ENCODE measurements around the gene DYNC1LI2. TPM values are rescaled to one million over a fixed set of nuclear protein-coding genes. Genes with fewer than 3 reads are reported as not detected.
"Not testable (repeated sequence)": the region's sequence is repeated elsewhere in the genome, so short reads cannot be mapped to it uniquely, and the experiment has no call there.

Gene DYNC1LI2
- 79.5 and 92.4 TPM in 2 replicates for total RNA-seq (2014; rRNA removed; shearing (Covaris generic))

DNA sequence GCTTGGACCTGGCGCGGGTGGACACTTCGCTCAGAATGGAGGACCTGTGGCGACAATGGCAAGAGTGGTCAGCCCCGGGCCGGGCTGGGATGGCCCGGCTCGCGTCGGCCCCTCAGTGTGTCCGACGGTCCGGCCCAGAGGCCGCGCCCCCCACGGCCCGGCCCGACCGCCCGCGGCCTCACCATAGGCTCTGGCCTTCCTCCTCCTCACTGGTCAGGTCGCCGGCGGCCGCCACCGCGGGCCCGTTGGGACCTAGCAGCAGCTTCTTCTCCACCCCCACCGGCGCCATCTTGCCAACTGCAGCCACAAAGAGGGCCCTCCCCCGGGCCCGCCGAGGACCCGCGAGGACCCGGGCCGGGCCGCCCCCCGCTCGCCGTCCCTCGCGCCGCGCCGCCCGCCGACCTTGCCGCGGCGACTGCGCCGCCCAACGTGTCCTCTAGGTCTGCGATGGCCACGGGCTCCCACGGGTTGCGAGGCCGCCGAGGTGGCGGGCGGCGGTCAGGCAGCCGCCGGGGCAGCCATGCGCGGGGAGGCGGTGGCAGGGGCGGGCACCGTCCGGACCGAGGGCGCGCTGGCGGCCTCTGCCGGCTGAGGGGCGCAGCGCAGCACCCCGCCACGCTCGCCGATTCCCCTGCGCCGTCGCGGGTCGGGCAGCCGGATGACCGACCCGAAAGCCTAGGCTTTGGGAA is at the start of gene DYNC1LI2:
TSS of gene DYNC1LI2 (minus strand) at position 307 of the 689 bp plus-strand sequence. CDS start at position 289, 18 bp downstream.
- peak; percentile 63 for DNase-seq (ENCODE audit: low read depth)

DNA sequence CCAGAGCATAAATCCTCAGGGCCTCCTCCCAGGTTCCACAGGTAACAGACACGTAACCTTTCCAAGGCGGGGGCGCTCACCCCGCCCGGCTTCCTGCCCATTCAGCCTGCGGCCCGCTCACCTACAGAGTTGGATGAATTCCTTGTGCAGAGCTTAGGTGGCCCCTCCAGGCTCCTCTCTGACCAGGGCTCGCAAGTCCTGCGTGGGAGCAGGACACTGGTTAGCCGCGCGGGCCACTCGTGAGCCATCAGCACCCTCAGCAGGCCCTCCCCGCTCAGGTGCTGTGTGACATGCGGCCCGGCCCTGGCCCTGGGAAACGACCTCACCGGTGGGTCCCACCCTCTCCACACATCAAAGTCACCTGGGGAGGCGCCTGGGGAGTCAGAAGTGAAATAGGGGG is 49.4 kb upstream of the DYNC1LI2 start:
- no peak for DNase-seq (ENCODE audit: low read depth)

DNA sequence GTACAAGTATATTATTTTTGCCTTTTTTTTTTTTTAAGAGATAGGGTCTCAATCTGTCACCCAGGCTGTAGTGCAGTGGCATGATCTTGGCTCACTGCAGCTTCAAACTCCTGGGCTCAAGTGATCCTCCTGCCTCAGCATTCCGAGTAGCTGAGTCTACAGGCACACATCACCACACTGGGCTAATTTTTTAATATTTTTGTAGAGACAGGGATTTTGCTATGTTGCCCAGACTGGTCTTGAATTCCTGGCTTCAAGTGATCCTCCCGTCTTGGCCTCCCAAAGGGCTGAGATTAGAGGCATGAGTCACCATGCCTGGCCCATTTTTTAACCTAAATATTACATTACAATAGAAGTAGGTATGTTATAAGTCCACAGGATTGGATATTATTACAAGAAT is 46.8 kb upstream of the DYNC1LI2 start:
- DNase-seq (ENCODE audit: low read depth) = peak; percentile 21

DNA sequence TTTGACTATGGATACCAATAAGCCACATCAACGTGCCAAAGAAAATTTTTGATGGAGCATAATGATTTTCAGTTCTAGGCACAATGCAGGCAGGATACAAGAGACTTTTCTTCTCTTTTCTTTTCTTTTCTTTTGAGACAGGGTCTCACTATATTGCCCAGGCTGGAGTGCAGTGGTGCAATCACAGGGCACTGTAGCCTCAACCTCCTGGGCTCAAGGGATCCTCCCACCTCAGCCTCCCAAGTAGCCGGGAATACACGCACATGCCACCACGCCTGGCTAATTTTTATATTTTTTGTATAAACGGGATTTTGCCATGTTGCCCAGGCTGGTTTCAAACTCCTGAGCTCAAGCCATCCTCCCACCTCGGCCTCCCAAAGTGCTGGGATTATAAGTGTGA is 42.6 kb upstream of the DYNC1LI2 start:
- DNase-seq (ENCODE audit: low read depth) = not testable (repeated sequence)

DNA sequence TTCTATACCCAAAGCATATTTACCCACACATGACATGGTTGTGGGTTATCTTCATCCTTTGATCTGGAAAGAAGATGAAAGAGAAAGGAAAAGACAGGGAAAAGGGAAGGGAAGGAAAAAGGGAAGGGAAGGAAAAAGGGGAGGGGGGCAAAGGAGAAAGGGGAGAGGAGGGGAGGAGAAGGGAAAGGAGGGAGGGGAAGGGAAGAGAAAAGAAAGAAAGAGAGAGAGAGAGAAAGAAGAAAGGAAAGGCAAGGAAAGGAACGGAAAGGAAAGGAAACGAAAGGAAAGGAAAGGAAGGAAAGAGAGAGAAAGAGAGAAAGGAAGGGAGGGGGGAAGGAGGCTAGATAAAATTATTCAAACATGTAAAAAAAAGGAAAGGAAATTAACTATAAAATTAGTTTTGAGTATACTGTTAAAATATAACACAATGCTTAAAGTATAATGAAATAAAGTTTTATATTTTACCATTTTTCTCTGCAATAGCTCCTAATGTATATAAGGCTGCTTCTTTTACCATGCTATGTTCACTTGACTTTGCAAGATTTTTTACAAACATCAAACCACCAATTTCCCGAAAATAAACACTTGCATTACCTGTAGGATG is 38.8 kb upstream of the DYNC1LI2 start:
- no peak for DNase-seq (ENCODE audit: low read depth)

DNA sequence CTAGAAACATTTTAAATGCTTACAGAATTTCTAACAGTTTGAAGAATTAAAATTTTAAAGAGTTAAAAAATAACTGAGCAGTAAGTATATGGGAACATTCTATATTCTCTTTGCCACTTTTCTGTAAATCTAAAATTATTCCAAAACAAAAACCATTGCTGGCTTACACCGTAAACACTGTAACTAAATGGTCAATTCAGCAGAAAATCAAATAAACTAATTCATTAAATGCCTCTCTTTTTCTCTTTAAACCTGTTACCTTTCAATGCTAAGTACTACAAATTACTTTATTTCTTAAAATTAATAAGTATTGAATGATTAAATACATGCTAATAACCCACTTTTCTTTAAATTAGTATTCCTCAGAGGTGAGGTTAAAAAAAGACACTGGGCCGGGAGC is 36.0 kb upstream of the DYNC1LI2 start:
- DNase-seq (ENCODE audit: low read depth) = no peak

DNA sequence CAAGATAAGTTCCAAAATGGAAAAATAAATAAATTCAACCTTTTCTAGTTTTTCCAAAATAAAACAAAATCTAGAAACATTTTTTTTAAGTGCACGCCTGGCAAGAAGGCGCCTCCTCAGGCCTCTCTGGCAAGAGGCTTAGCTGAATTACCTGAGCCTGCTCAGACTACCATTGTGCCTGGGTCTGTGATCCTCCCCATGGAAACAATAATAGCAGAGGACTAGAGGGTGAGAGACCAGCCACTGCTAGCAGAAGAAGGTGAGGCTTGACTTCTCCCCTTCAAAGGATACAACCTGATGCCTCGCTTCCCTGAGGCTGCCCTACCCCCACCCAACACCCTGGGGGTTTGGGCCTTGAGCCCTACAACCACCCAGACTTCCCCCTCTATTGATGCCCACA is 35.1 kb upstream of the DYNC1LI2 start:
- no peak for DNase-seq (ENCODE audit: low read depth)

DNA sequence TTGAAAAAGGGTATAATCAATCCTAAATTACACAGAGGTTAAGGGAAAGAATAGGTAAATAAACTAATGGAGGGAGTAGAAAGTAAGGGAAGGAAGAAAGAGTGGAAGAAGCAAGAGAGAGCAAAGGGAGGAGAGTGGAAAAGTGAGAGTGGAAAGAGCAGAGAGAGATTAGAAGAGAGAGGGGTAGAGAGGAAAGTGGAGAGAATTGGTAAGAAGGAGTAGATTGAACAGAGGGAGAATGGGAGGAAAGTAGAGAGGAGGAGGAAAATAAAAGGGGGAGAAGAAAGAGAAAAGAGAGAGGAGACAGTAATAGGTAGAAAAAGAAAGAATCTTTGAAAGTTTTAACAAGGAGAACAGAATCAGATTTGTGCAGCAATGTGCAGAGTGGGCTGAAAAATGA is 25.0 kb upstream of the DYNC1LI2 start:
- no peak for DNase-seq (ENCODE audit: low read depth)

DNA sequence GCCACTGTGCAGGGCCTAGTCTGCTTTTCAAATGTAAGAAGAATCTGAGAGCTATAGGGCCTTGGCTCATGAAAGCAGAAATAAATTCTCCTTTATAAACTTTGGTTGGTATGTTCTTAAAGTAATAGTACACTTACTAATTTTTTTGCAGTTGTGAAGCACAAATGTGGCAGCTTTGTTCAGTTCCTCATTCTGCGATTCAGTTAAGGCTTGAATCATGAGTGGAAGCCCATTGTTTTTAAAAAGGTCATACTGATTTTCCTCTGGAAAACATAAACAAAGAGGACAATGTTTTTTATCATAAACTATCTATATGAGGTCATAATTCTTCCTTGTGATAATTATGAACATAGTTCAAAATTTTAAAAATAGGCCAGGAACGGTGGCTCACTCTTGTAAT is 23.6 kb upstream of the DYNC1LI2 start:
- no peak for DNase-seq (ENCODE audit: low read depth)

DNA sequence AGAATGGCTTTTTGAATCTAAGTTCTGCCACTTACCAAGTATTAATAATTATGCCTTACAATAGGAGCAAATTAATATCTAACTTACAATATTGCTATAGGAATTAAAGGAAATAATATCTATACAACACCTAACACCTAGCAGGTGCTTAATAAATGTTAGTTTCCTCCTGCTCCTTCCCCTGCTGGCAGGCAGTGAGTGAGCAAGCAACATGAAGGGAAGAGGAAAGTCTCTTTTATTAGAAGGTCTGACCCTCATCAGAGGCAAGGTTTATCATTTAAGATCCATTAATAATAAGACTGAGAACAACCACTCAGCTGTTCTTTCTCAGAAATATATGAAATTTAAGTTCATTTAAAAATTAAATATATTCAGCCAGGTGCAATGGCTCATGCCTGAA is 6.7 kb upstream of the DYNC1LI2 start:
- no peak for DNase-seq (ENCODE audit: low read depth)

DNA sequence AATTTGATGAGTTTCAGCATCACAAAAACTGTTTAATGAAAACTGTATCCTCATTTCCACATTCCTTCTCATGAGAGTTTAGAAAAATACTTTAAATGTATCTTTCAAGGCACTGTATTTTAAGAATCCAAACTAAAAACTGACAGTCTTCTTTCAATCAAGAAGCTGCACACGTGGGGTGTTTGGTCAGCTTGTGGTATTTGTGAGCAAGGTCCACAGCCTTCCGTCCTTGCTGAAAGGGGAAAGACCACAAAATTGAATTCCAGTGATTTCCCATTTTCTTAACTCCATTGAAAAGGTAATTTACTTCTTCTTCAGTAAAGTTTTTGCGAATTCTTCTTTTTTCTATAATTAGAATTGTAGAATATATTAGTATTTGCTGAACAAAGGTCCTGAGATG is 3.4 kb upstream of the DYNC1LI2 start:
- no peak for DNase-seq (ENCODE audit: low read depth)

DNA sequence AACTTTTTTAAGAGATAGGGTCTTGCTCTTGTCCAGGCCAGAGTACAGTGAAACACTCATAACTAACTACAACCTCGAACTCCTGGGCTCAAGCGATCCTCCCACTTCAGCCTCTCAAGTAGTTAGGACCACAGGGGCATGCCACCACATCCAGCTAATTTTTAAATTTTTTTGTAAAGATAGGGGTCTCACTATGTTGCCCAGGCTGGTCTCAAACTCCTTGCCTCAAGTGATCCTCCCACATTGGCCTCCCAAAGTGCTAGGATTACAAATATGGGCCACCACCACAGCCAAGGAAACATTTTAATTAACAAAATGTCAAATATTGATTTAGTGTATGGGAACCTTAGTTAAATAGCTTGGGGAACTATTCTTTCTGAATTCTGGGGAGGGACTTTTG is 2.8 kb upstream of the DYNC1LI2 start:
- no peak for DNase-seq (ENCODE audit: low read depth)

DNA sequence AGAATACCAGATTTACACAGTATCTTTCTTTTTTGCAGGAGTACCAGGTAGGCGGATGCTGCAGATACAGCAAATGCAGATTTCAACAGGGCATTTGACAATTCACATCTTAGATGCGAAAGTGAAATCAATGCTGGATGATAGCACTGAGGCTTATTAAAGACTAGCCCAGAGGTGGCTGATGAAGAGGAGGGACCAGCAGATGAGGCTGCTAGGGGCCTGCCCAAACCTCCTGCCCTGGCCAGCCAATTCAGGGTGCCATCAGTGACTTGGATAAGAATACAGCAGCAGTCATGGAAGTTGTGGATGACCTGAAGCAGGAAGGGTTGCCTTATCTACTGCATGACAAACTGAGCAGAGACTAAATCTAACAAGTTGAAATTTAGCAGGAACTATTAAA is 1.5 kb upstream of the DYNC1LI2 start:
- DNase-seq (ENCODE audit: low read depth) = no peak

DNA sequence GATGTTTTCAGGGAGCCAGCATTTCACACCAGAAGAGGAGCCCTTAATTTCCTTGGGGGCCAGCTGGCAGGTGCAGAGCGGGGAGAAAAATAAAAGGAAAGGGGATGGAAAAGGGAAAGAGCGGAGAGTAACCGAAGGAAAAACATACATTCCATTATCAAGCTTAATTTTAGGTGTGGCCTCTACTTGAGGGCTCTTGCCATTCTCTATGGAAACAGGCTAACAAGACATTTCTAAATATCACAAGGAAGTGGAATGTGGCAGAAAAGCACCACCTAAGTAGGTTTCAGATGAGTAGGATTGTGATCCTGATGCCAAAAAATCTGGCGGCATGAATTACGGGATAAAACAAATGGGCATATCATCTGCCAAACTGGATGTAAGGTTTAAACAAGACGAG is 970 bp upstream of the DYNC1LI2 start:
- no peak for DNase-seq (ENCODE audit: low read depth)

DNA sequence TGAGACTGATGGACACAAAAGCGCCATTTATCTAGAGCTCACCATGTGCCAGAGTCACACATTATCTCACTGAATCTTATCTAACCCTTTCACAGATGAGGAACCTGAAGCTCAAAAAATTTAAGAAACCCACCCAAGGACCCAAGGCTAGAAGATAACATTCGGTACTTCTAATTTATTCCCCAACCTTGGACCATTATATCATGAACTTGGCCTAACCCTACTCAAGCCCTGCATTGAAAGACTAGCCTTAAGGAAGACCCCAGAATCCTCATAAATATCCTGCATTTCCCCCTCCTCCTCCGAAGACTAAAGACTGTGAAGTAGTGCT is 548 bp upstream of the DYNC1LI2 start:
- no peak for DNase-seq (ENCODE audit: low read depth)

DNA sequence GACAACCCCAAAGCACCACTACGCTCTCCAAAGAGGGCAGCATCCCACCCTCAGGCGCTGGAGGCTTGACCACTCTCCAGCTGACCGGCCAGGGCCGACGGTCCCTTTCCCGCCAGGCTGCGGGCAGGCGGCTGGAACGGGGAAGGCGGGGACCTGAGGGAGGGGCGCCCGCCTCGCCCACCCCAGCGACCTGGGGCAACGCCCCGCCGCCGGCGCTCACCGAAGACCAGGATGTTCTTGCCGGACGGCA is 431 bp downstream of the DYNC1LI2 start:
- peak; percentile 29 for DNase-seq (ENCODE audit: low read depth)

DNA sequence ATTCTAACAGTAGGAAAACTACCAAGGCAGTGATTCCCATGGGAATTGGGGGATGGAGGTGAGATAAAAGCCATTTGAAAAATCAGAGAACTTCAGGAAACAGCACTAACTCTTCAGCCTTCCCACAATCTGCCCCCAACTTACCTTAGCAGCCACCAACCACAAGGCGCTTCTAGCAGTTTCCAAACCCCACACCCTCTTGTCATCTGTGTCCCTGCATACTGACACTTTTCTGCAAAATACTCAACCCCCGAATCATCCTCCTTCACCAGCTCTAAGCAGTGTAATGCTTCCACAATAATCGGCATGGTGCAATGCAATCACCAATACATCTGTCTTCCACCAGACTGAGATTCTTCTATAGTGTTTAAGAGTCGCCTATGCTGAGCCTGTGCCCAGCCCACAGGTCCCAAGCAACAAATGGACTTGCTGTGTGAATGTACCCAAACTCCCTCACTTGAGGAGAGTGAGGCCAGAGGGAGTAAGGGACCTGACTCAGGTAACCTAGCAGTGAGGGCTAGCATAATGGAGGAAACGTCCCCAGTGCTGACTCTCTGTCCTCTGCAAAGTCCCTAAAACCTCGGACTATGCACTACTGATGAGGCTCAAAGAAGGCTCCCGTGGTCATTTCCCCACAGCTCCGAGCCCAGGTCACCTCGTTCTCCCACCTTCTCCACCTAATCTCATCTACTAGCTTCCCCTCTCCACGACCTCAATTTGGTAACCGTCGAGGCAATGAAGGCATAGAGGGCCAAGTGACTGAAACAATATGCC is 943 bp downstream of the DYNC1LI2 start:
- no peak for DNase-seq (ENCODE audit: low read depth)

DNA sequence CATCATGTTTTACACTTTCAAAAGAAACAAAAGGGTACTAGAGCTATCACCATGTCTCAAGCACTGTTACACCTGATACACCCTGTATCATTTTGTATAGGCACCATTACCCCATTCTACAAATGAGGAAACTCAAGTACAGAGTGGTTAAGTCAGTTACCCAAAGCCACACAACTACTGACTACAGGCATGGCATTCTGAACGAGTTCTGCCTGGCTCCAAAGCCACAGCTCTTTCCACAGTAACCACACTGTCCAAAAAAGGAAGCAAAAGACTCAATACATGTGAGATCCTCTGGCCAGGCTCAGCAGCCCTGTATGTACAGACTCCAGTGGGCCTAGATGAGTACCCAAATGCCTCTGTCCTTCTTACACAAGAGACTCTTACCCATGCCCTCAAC is 4.7 kb downstream of the DYNC1LI2 start:
- peak; percentile 27 for DNase-seq (ENCODE audit: low read depth)

DNA sequence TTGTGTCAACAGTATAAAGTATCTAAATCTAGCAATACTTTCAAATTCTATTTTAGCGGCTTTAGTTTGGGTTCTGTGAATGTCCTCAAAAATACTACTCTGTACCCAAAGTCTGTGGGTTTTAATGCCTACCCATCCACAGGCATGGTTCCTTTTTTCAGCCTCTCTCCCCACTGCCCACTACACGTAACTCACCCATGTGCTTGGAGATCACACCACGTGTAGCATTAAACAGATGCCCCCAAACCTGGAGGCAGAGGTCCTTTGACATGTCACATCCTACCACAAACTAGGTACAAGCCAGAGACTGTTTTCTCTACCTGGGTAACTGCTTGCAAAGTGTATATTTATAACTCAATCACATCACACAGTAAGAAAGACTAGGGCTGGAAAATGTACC is 5.4 kb downstream of the DYNC1LI2 start:
- DNase-seq (ENCODE audit: low read depth) = no peak

DNA sequence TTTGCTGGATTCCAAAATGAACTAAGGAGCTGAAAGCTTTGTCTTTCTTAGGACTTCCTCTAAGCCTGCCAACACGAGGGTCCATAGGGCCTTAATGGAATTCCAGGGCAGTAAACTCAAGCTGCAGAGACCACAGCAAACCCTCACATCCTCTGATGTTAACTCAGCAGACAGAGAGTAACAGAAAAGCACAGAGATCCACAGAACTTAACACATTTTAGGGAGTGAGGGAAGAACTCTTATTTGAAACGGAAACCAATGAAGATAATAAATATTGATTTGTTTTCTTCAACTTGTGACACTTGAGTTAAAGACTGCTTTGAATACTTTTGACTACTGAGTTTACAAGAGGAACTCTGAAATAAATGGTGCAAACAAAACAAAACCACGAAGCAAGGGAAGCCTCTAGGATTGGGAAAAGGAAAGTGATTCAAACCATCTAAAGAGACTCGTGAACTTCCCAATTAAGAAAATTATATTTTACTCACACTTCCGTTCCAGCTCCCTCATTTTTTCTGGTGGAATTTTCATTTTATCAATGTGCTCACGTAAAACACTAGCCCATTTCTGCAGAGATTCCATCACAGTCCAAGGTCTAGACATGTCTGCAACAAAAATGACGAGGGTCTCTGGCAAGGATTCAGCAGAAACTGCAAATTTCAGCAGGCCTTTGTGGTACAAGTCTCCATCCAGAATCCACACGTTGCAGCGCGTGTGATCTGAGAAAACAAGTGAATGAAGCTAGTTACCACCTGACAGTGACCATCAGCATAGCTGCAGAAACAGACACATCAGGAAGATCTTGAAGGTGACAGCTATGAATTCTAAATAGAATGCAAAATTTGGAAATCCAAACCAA is 9.2 kb downstream of the DYNC1LI2 start:
- DNase-seq (ENCODE audit: low read depth) = peak; percentile 35

DNA sequence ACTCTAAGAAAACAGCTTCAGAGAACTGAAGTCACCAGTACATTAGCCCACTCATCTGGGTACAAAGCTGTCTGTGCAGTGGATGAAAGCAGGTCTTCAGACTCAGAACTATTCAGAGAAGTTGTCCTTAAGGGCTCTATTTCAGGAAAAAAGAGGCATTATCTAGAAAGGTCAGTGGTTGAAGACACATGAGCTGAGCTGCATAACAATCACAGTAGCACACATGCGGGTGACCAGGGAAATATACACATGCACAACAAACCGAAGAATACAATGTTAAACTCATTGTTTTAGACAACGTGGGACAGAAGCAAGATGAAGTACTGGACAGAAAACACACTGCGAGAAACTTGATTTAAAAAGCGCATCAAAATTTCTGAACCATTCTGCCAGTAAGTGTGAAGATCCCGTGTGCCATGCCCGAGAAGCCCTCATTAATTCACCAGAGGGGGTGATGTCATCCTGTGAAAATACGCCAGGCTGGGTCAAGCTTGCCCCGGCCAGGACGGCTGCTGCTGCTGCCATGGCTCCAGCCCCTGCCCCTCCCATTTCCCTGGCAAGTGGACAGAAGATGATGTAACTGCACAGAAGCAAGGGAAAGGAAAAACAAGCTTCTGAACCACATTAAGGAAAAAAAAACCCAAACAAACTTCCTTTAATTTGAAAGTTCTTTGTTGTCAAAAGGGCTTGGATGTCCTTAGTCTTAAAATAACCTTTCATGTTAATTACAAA is 10.1 kb downstream of the DYNC1LI2 start:
- peak; percentile 95 for DNase-seq (ENCODE audit: low read depth)

DNA sequence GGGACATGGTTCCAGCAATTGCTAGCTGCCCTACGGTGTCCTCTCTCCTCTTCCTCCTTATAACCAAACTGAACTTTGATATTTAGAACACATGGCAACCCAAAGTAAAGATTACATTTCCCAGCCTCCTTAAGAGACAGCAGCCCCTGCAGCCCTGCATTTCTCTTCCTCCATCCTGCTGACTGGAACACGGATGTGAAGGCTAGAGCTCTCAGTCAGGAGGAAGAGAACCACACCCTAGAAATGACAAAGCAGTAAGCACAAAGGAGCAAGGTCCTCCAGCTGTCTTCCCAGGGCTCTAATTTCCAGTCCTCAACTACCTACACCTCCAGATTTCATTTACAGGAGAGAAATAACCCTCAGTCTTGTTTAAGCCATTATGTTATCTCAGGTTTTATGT is 10.9 kb downstream of the DYNC1LI2 start:
- no peak for DNase-seq (ENCODE audit: low read depth)

All from M059J (cell line).